Measurements from ENCODE around the gene ABI3BP.

DNA sequence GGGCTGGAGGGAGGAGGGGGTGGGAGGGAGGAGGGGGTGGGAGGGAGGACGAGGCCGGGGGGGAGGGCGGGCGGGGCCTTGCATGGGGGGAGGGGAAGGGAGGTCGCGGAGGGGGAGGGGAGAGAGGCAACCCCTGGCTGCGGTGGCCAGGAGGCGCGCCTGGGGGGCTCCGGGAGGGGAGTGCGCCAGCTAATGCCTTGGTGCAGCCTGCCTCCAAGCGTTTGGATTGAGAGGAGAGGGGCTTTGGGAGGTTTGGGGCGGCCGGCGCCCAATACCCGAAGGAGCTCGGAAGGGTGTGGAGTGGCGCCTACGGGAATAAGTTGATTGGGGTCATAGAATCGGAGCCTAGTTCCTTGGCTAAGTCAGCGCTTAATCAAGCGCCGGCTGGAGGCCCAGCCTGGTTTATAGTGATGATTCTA, 283.4 kb downstream of the ABI3BP start:
- TF ChIP-seq, protein P1, sequence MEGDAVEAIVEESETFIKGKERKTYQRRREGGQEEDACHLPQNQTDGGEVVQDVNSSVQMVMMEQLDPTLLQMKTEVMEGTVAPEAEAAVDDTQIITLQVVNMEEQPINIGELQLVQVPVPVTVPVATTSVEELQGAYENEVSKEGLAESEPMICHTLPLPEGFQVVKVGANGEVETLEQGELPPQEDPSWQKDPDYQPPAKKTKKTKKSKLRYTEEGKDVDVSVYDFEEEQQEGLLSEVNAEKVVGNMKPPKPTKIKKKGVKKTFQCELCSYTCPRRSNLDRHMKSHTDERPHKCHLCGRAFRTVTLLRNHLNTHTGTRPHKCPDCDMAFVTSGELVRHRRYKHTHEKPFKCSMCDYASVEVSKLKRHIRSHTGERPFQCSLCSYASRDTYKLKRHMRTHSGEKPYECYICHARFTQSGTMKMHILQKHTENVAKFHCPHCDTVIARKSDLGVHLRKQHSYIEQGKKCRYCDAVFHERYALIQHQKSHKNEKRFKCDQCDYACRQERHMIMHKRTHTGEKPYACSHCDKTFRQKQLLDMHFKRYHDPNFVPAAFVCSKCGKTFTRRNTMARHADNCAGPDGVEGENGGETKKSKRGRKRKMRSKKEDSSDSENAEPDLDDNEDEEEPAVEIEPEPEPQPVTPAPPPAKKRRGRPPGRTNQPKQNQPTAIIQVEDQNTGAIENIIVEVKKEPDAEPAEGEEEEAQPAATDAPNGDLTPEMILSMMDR (IDR thresholded peaks at IDR 0.05; ENCODE audit: low read length), result no peak
- TF ChIP-seq EZH2 (IDR thresholded peaks at IDR 0.05; ENCODE audit: borderline replicate concordance, low read length), result no peak

Data from OCI-LY1 (cell line).